Vagina (tissue), 2 donors: ENCODE data around the gene NDUFS7.

Experiments used
- POLR2A ChIP-seq, 2 donors: fragments of 450-650 bp; IDR thresholded peaks; one replicate each; pipeline ENCODE4 v1.6.1; 2017; ENCODE audit warnings: antibody characterized with exemption in 2 of 2, mild to moderate bottlenecking in 2 of 2, moderate library complexity in 2 of 2
- TF ChIP-seq, protein P1 (sequence below), 3 experiments: fragments of 450-650 bp in 2 of 3; fragments of 200-600 bp in 1 of 3; sonication (generic) in 1 of 3; IDR thresholded peaks; one replicate each; pipeline ENCODE4 v1.5.1; 2017 to 2019; ENCODE audit warnings: antibody characterized with exemption in 3 of 3, mild to moderate bottlenecking in 2 of 3, moderate library complexity in 2 of 3

DNA sequence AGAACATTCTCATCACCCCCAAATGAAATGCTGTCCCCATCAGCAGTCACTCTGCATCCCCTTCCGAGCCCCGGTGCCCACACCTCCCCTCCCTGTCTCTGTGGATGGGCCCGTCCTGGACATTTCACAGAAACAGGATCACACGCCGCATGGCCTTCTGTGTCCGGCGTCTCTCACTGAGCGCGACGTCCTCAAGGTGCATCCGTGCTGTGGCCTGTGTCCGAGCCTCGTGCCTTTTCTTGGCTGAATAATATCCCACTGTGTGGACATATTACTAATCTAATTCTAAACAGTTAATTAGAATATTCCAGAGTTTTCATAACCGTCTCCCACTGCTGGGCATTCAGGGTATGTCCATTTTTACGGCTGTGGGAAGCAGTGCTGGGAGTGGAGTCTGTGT lies 8.7 kb downstream of the NDUFS7 start:
- TF ChIP-seq, protein P1, sequence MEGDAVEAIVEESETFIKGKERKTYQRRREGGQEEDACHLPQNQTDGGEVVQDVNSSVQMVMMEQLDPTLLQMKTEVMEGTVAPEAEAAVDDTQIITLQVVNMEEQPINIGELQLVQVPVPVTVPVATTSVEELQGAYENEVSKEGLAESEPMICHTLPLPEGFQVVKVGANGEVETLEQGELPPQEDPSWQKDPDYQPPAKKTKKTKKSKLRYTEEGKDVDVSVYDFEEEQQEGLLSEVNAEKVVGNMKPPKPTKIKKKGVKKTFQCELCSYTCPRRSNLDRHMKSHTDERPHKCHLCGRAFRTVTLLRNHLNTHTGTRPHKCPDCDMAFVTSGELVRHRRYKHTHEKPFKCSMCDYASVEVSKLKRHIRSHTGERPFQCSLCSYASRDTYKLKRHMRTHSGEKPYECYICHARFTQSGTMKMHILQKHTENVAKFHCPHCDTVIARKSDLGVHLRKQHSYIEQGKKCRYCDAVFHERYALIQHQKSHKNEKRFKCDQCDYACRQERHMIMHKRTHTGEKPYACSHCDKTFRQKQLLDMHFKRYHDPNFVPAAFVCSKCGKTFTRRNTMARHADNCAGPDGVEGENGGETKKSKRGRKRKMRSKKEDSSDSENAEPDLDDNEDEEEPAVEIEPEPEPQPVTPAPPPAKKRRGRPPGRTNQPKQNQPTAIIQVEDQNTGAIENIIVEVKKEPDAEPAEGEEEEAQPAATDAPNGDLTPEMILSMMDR (IDR thresholded peaks at IDR 0.05), result no peak
- TF ChIP-seq POLR2A (IDR thresholded peaks at IDR 0.05), result no peak
